Astrocyte (in vitro differentiated cells and primary cell): ENCODE data around the gene NPM1. TPM values are rescaled to one million over a fixed set of nuclear protein-coding genes. Genes with fewer than 3 reads are reported as not detected.

Experiments used
- DNase-seq: peaks from one replicate; pipeline ENCODE4 v3.0.0-alpha.2; 2010; ENCODE audit warnings: low read depth
- FAIRE-seq: peaks from 2 replicates; lab custom pipeline; 2011; peaks lifted over from hg19 to GRCh38; lab: Jason Lieb, UNC
- H2AFZ ChIP-seq: 2 replicates; pipeline ENCODE4 v1.6.0; 2012; ENCODE audit warnings: low read depth, low read length, inconsistent platforms
- H3K27ac ChIP-seq: 2 replicates; pipeline ENCODE4 v1.5.1; 2011; ENCODE audit warnings: low read depth, low read length, inconsistent platforms
- H3K27me3 ChIP-seq: 2 replicates; pipeline ENCODE4 v1.6.0; 2011; ENCODE audit warnings: low read length, inconsistent platforms; ENCODE audit not compliant: insufficient read depth
- H3K36me3 ChIP-seq: 2 replicates; pipeline ENCODE4 v1.5.1; 2011; ENCODE audit warnings: low read length, inconsistent platforms; ENCODE audit not compliant: insufficient read depth
- H3K4me1 ChIP-seq: 2 replicates; pipeline ENCODE4 v1.5.1; 2011; ENCODE audit warnings: low read length, inconsistent platforms; ENCODE audit not compliant: insufficient read depth
- H3K4me2 ChIP-seq: 2 replicates; pipeline ENCODE4 v1.6.0; 2012; ENCODE audit warnings: low read length, inconsistent platforms
- H3K4me3 ChIP-seq: 2 replicates; pipeline ENCODE4 v1.5.1; 2011; ENCODE audit warnings: low read depth, mild to moderate bottlenecking, low read length, inconsistent platforms; ENCODE audit not compliant: insufficient read depth
- H3K79me2 ChIP-seq: 2 replicates; pipeline ENCODE4 v1.6.0; 2012; ENCODE audit warnings: mild to moderate bottlenecking, low read length, inconsistent platforms; ENCODE audit not compliant: insufficient read depth
- H3K9ac ChIP-seq: 2 replicates; pipeline ENCODE4 v1.6.0; 2012; ENCODE audit warnings: mild to moderate bottlenecking, low read length, inconsistent platforms
- H3K9me3 ChIP-seq: 2 replicates; pipeline ENCODE4 v1.5.1; 2012; ENCODE audit warnings: low read depth, mild to moderate bottlenecking, low read length, inconsistent platforms; ENCODE audit not compliant: insufficient read depth
- H4K20me1 ChIP-seq: 2 replicates; pipeline ENCODE4 v1.6.0; 2012; ENCODE audit warnings: low read length, inconsistent platforms; ENCODE audit not compliant: insufficient read depth
- H3K27ac Mint-ChIP-seq: one replicate; pipeline ENCODE4 v1.8.0; 2021; ENCODE audit warnings: mild to moderate bottlenecking, mixed read lengths; ENCODE audit not compliant: unreplicated experiment
- H3K27me3 Mint-ChIP-seq: one replicate; pipeline ENCODE4 v1.8.0; 2021; ENCODE audit warnings: low read depth, mixed read lengths; ENCODE audit not compliant: unreplicated experiment
- H3K36me3 Mint-ChIP-seq: one replicate; pipeline ENCODE4 v1.8.0; 2021; ENCODE audit warnings: low read depth, mixed read lengths; ENCODE audit not compliant: unreplicated experiment
- H3K4me1 Mint-ChIP-seq: one replicate; pipeline ENCODE4 v1.8.0; 2021; ENCODE audit warnings: low read depth, mixed read lengths; ENCODE audit not compliant: unreplicated experiment
- H3K4me3 Mint-ChIP-seq: one replicate; pipeline ENCODE4 v1.8.0; 2021; ENCODE audit warnings: mild to moderate bottlenecking, moderate library complexity, mixed read lengths; ENCODE audit not compliant: unreplicated experiment
- H3K9me3 Mint-ChIP-seq: one replicate; pipeline ENCODE4 v1.8.0; 2021; ENCODE audit warnings: mild to moderate bottlenecking, mixed read lengths; ENCODE audit not compliant: unreplicated experiment
- CTCF ChIP-seq: IDR thresholded peaks from 2 replicates; pipeline ENCODE4 v1.5.1; 2011; ENCODE audit warnings: low read depth, mild to moderate bottlenecking, inconsistent platforms, low read length, moderate library complexity; ENCODE audit not compliant: insufficient read depth
- EZH2 ChIP-seq: IDR thresholded peaks from 2 replicates; pipeline ENCODE4 v1.6.1; 2012; ENCODE audit warnings: mild to moderate bottlenecking, low read length, inconsistent platforms; ENCODE audit not compliant: insufficient read depth
- total RNA-seq: library from RNA; stranded (reverse); gene quantifications from 2 replicates; pipeline ENCODE4 v1.2.1, GENCODE V29; 2021

The NPM1 gene
- total RNA-seq, 1 donor from 2014 or later, result 1,219 TPM

- H3K36me3 Mint-ChIP-seq, result peaks cover 12% of the 10 kb centered on the region
- no peaks in the 10 kb centered on the region for H3K9me3 Mint-ChIP-seq
- H3K36me3 ChIP-seq, result no peaks in the 10 kb centered on the region
Observed at GRCh38 chr5:171434874-171435273, 47.2 kb downstream of the NPM1 start.

GRCh38 chr5:171435908-171436307, 48.3 kb downstream of the NPM1 start:
- no peak overlapping the region for H3K4me3 ChIP-seq
- peaks cover 15% of the 10 kb centered on the region for H3K36me3 Mint-ChIP-seq
- H3K27ac ChIP-seq, result no peak overlapping the region
- FAIRE-seq (no peak), DNase-seq (no peak)
- no peaks in the 10 kb centered on the region for H3K4me1 Mint-ChIP-seq
- no peaks in the 10 kb centered on the region for H3K9me3 ChIP-seq
- no peaks in the 10 kb centered on the region for H3K9me3 Mint-ChIP-seq
- no peaks in the 10 kb centered on the region for H3K4me1 ChIP-seq
- H3K79me2 ChIP-seq, result no peaks in the 10 kb centered on the region
- H3K4me2 ChIP-seq, result no peak overlapping the region
- no peak overlapping the region for H3K4me3 Mint-ChIP-seq
- H2AFZ ChIP-seq, result no peak overlapping the region
- H4K20me1 ChIP-seq, result no peaks in the 10 kb centered on the region
- peaks cover 17% of the 10 kb centered on the region for H3K27me3 Mint-ChIP-seq
- no peak overlapping the region for H3K9ac ChIP-seq
- no peaks in the 10 kb centered on the region for H3K27me3 ChIP-seq
- H3K36me3 ChIP-seq, result no peaks in the 10 kb centered on the region
- TF ChIP-seq CTCF, result no peak
- no peak for TF ChIP-seq EZH2
- no peak overlapping the region for H3K27ac Mint-ChIP-seq

More at GRCh38 chr5:171434874-171435273, 47.2 kb downstream of the NPM1 start:
- H3K9me3 ChIP-seq, result no peaks in the 10 kb centered on the region
- no peak for TF ChIP-seq EZH2
- no peak for TF ChIP-seq CTCF
- H3K4me1 ChIP-seq, result no peaks in the 10 kb centered on the region
- H3K27ac ChIP-seq, result no peak overlapping the region
- no peaks in the 10 kb centered on the region for H3K79me2 ChIP-seq
- H3K4me3 ChIP-seq, result no peak overlapping the region
- DNase-seq (no peak), FAIRE-seq (no peak)
- Mint-ChIP-seq H3K4me3 (no peak overlapping the region), H3K27ac (no peak overlapping the region), H3K27me3 (peaks cover 17% of the 10 kb centered on the region), H3K4me1 (no peaks in the 10 kb centered on the region)
- no peak overlapping the region for H3K9ac ChIP-seq
- H2AFZ ChIP-seq, result no peak overlapping the region
- H3K27me3 ChIP-seq, result no peaks in the 10 kb centered on the region
- H4K20me1 ChIP-seq, result no peaks in the 10 kb centered on the region
- no peak overlapping the region for H3K4me2 ChIP-seq

- Histone ChIP-seq H3K27ac (no peak overlapping the region), H4K20me1 (no peaks in the 10 kb centered on the region), H3K4me3 (no peak overlapping the region), H3K27me3 (no peaks in the 10 kb centered on the region), H3K79me2 (no peaks in the 10 kb centered on the region), H3K36me3 (no peaks in the 10 kb centered on the region), H3K4me2 (no peak overlapping the region), H3K4me1 (no peaks in the 10 kb centered on the region), H3K9ac (no peak overlapping the region), H2AFZ (no peak overlapping the region), H3K9me3 (no peaks in the 10 kb centered on the region)
- TF ChIP-seq EZH2 (no peak), CTCF (no peak)
- no peaks in the 10 kb centered on the region for H3K9me3 Mint-ChIP-seq
- H3K36me3 Mint-ChIP-seq, result peaks cover 11% of the 10 kb centered on the region
- no peak for DNase-seq
- peak overlapping the region; percentile 47 for H3K27ac Mint-ChIP-seq
- H3K4me3 Mint-ChIP-seq, result no peak overlapping the region
- no peak for FAIRE-seq
- H3K4me1 Mint-ChIP-seq, result no peaks in the 10 kb centered on the region
- H3K27me3 Mint-ChIP-seq, result peaks cover 21% of the 10 kb centered on the region
Observed at GRCh38 chr5:171436804-171437285, 49.2 kb downstream of the NPM1 start.
